DND-41 (cell line): Measurements from ENCODE around the gene PRDM8.

ENCODE experiments used
- ATAC-seq: fragments of 200-7000 bp; cut with Tn5 transposase; 3 replicates; pipeline ENCODE4 v1.9.1; 2021; ENCODE audit warnings: low read depth; ENCODE audit not compliant: insufficient read depth
- DNase-seq: peaks from one replicate; pipeline ENCODE4 v3.0.0-alpha.2; 2020
- H2AFZ ChIP-seq: 2 replicates; pipeline ENCODE4 v1.6.0; 2012; ENCODE audit warnings: low read depth, low read length
- H3K27ac ChIP-seq: 2 replicates; pipeline ENCODE4 v1.5.1; 2012; ENCODE audit warnings: low read length, inconsistent platforms
- H3K27me3 ChIP-seq: fragments of 200-600 bp; sonication (generic); 2 replicates; pipeline ENCODE4 v1.6.0; 2012; ENCODE audit warnings: low read length, mild to moderate bottlenecking, inconsistent platforms; ENCODE audit not compliant: insufficient read depth, poor library complexity
- H3K36me3 ChIP-seq: 2 replicates; pipeline ENCODE4 v1.5.1; 2012; ENCODE audit warnings: low read length, inconsistent platforms; ENCODE audit not compliant: insufficient read depth
- H3K4me1 ChIP-seq: 2 replicates; pipeline ENCODE4 v1.5.1; 2012; ENCODE audit warnings: mild to moderate bottlenecking, low read length; ENCODE audit not compliant: insufficient read depth
- H3K4me2 ChIP-seq: 2 replicates; pipeline ENCODE4 v1.6.0; 2012; ENCODE audit warnings: mild to moderate bottlenecking, moderate library complexity, low read length, inconsistent platforms; ENCODE audit not compliant: insufficient read depth
- H3K4me3 ChIP-seq, 2 experiments: fragments of 200-600 bp in 1 of 2; shearing (Covaris generic) in 1 of 2; 2 replicates each; pipeline ENCODE4 v1.5.1; 2012 to 2016; ENCODE audit warnings: inconsistent platforms in 2 of 2, low read length in 2 of 2, mild to moderate bottlenecking in 2 of 2, low read depth in 1 of 2, moderate library complexity in 1 of 2
- H3K79me2 ChIP-seq: 2 replicates; pipeline ENCODE4 v1.6.0; 2012; ENCODE audit warnings: low read length, inconsistent platforms; ENCODE audit not compliant: insufficient read depth
- H3K9ac ChIP-seq: 2 replicates; pipeline ENCODE4 v1.6.0; 2012; ENCODE audit warnings: low read depth, mild to moderate bottlenecking, inconsistent platforms, low read length, moderate library complexity
- H3K9me3 ChIP-seq: 2 replicates; pipeline ENCODE4 v1.5.1; 2012; ENCODE audit warnings: low read length, moderate library complexity, mild to moderate bottlenecking, inconsistent platforms; ENCODE audit not compliant: insufficient read depth, severe bottlenecking
- H4K20me1 ChIP-seq: 2 replicates; pipeline ENCODE4 v1.6.0; 2012; ENCODE audit warnings: low read length; ENCODE audit not compliant: insufficient read depth
- EZH2 ChIP-seq: IDR thresholded peaks from 3 replicates; pipeline ENCODE4 v1.6.1; 2012; ENCODE audit warnings: borderline replicate concordance, low read depth, mild to moderate bottlenecking, moderate library complexity, low read length, inconsistent platforms; ENCODE audit not compliant: severe bottlenecking
- TF ChIP-seq, protein P1 (sequence below): IDR thresholded peaks from 2 replicates; pipeline ENCODE4 v1.5.1; 2012; ENCODE audit warnings: borderline replicate concordance, low read length, moderate library complexity, mild to moderate bottlenecking; ENCODE audit not compliant: poor library complexity, severe bottlenecking; ENCODE audit errors: extremely low read depth

The PRDM8 gene

DNA sequence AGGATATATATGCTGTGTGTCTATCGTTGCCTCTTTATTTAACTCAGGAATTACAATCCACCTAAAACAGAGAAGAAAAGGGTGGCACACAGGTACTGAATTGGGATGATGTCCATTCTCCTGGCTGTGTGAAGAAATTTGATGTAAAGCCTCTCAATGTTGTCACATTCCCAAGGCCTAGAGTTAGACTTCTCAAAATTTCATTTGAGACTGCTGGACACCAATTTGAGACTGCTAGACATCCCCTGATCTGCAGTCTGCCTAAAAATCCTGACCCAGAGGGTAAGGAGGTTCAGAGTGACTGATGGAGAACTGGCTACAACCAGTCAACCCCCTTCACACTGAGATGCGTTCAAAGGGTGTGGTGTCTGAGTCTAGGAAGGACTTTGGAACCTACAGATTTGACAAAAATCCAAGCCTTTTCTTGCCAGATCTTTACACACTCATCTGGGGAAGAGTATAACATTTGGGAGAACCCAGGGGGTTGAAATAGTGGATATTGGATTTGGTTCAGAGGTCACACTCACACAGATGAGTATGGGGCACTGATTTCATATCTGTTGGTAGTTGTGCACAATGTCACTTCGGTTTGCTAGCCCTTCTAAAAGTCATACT lies 4.9 kb upstream of the PRDM8 start:
- Histone ChIP-seq H4K20me1 (no peaks in the 10 kb centered on the region), H3K79me2 (no peaks in the 10 kb centered on the region)

DNA sequence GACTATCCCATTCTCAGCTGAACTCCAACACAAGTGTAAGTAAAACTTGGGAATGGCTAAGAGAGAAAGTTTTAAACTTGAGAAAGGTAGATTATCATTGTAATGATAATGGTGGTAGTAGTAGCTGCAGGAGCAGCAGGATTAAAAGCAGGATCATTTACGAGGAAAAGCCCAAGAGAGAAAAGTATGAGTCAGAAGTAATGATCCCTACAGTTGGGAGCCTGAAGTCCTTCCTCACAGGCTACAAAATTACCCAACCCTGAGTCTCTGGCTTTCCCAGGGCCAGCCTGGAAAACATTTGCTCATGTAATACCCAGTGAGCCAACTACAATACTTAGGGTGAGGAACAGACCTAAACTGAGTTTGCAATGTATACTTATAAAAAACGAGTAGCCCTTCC lies 4.4 kb upstream of the PRDM8 start:
- no peak overlapping the region for H3K9ac ChIP-seq
- no peaks in the 10 kb centered on the region for H3K4me1 ChIP-seq
- no peak overlapping the region for H3K4me3 ChIP-seq
- no peak overlapping the region for H3K4me2 ChIP-seq
- no peaks in the 10 kb centered on the region for H3K27me3 ChIP-seq
- no peaks in the 10 kb centered on the region for H3K79me2 ChIP-seq
- ATAC-seq, result no peak
- DNase-seq, result no peak
- no peaks in the 10 kb centered on the region for H4K20me1 ChIP-seq
- no peak overlapping the region for H2AFZ ChIP-seq
- TF ChIP-seq, protein P1, sequence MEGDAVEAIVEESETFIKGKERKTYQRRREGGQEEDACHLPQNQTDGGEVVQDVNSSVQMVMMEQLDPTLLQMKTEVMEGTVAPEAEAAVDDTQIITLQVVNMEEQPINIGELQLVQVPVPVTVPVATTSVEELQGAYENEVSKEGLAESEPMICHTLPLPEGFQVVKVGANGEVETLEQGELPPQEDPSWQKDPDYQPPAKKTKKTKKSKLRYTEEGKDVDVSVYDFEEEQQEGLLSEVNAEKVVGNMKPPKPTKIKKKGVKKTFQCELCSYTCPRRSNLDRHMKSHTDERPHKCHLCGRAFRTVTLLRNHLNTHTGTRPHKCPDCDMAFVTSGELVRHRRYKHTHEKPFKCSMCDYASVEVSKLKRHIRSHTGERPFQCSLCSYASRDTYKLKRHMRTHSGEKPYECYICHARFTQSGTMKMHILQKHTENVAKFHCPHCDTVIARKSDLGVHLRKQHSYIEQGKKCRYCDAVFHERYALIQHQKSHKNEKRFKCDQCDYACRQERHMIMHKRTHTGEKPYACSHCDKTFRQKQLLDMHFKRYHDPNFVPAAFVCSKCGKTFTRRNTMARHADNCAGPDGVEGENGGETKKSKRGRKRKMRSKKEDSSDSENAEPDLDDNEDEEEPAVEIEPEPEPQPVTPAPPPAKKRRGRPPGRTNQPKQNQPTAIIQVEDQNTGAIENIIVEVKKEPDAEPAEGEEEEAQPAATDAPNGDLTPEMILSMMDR, result no peak
- TF ChIP-seq EZH2, result no peak
- no peak overlapping the region for H3K27ac ChIP-seq
- H3K9me3 ChIP-seq, result no peaks in the 10 kb centered on the region
- H3K36me3 ChIP-seq, result no peaks in the 10 kb centered on the region

More for the DNA sequence above, 4.9 kb upstream of the PRDM8 start:
- Histone ChIP-seq H3K36me3 (no peaks in the 10 kb centered on the region), H2AFZ (no peak overlapping the region), H3K27ac (no peak overlapping the region), H3K4me3 (no peak overlapping the region), H3K9ac (no peak overlapping the region), H3K4me2 (no peak overlapping the region), H3K4me1 (no peaks in the 10 kb centered on the region), H3K27me3 (no peaks in the 10 kb centered on the region), H3K9me3 (no peaks in the 10 kb centered on the region)
- no peak for TF ChIP-seq EZH2
- ATAC-seq, result no peak
- DNase-seq, result no peak

GRCh38 chr4:80195441-80196140 lies 1.7 kb upstream of the PRDM8 start:
- no peaks in the 10 kb centered on the region for H3K9me3 ChIP-seq
- DNase-seq (no peak), ATAC-seq (no peak)
- no peak overlapping the region for H3K27ac ChIP-seq
- no peaks in the 10 kb centered on the region for H3K27me3 ChIP-seq
- H3K4me3 ChIP-seq, result no peak overlapping the region
- H3K36me3 ChIP-seq, result no peaks in the 10 kb centered on the region
- H3K4me2 ChIP-seq, result no peak overlapping the region
- H3K79me2 ChIP-seq, result no peaks in the 10 kb centered on the region
- TF ChIP-seq EZH2, result no peak
- TF ChIP-seq, protein P1, result no peak
- H2AFZ ChIP-seq, result no peak overlapping the region
- no peak overlapping the region for H3K9ac ChIP-seq
- H3K4me1 ChIP-seq, result no peaks in the 10 kb centered on the region
- H4K20me1 ChIP-seq, result no peaks in the 10 kb centered on the region

DNA sequence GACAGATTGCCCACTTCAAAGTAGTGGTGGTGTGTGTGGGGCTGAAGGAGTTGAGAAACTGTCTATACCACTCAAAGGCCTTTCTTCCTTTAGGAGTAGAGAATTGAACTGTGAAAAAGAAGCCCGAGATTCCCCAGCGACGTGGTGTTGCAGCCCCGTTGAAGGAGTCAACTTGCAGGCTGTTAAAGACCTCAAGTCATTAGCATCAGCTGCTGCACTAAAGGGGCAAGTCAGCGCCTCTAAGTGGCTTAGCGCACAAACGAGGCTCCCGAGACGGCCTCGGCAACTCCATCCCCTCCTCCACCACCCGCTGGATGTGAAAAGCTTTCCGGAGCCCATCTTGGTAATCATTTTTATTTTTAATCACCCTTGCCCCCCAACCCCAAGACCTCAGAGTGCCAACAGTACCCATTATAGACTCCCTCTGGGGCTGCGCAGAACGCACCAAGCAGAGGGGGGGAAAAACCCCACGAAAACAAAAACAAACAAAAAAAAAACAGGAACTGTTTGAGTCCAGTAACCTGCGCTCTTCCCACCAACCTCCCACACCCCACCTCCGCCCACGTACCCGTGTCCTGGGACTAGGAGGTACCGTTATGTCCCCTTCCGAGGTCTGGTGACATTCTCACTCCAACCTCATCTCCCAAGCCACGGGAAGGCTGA lies 913 bp upstream of the PRDM8 start:
- Histone ChIP-seq H3K27me3 (no peaks in the 10 kb centered on the region), H3K36me3 (no peaks in the 10 kb centered on the region), H3K4me2 (no peak overlapping the region), H3K9me3 (no peaks in the 10 kb centered on the region), H3K79me2 (no peaks in the 10 kb centered on the region), H3K4me3 (no peak overlapping the region), H4K20me1 (no peaks in the 10 kb centered on the region), H3K9ac (no peak overlapping the region), H2AFZ (no peak overlapping the region), H3K4me1 (no peaks in the 10 kb centered on the region), H3K27ac (no peak overlapping the region)
- ATAC-seq (no peak), DNase-seq (no peak)
- TF ChIP-seq, protein P1, result no peak
- no peak for TF ChIP-seq EZH2
